Eye (tissue), 1 donor: Measurements from ENCODE around the gene CA10.
A peak's percentile ranks its signal among the peaks of the same experiment; 100 is the strongest.

ENCODE experiments used
- DNase-seq: peaks from one replicate; pipeline ENCODE4 v3.0.0-alpha.2; 2015

Gene CA10

DNA sequence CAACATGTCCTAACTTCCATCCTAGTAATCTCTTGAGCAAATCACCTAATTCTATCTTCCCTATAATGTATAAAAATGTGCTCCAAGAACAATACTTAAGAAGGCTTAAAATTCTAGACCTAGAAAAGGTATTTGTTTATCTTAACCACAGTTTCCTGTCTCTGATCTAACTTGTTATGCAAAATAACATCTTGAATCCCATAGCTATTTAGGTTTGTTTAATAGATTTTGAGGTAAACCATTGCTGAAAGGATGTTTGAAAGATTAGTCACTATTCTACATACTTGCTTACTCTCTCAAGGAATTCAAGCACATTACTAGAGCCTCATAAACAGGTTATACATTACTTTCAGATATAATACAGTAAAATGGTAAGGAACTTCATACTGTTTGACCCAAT lies 13.0 kb downstream of the CA10 start:
- no peak for DNase-seq

GRCh38 chr17:52143542-52143941 lies 15.0 kb downstream of the CA10 start:
- DNase-seq, result no peak

GRCh38 chr17:52140601-52141000 lies 17.9 kb downstream of the CA10 start:
- no peak for DNase-seq

- no peak for DNase-seq
These were observed 19.8 kb downstream of the CA10 start for GRCh38 chr17:52138752-52139151.

DNA sequence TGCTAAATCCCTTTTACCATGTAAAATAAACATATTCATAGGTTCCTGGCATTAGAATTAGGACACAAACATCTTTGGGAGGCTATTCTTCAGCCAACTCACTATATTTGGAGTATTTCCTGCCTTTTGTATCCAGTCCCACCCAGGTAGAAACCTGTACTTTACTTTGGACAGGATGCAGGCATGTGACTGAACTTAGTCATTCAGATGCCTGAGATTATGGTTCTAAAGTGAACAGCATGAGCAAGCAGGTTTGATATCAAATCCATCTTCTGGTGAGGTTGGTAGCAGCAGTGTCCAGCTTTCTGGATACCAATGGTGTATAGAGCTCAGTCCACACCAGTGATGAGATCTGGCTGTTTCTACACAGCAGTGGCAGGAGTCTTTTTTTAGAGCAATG lies 20.2 kb downstream of the CA10 start:
- no peak for DNase-seq

DNA sequence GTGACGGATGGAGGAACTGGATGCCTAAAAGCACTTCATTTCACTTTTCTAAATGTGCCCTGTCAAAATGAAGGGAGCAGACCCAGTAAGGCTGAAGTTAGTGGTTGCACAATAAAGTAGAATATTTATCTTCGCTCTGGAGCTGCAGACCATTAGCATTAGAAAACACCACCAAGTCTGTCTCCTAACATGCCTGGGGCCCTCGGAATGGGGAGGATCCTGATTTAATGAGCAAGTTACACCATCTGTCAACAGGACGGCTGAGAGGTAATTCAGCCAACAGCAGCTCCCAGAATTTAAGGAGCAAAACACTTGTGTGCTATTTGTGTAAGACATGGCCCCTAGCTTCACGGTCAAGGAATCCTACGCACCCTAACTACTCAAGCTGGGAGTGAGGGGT lies 22.3 kb downstream of the CA10 start:
- DNase-seq, result no peak

DNA sequence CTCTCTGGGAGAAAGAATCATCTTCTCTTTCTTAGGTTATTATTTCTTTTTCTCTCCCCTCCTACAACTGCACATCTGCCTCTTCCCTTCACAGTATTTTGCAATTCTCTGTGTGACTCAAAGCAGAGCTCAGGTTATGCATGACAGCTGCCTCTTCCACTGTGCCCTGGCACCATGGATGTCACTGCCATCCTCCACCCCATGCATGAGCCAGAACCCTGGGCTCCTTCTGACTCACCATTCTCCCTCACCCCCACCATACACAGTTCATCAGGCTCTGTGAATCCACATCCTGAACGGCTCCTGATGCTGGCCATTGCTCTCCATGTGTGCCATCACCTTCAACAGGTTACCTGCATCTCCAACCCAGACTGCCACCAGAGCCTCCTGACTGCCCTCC lies 23.9 kb downstream of the CA10 start:
- no peak for DNase-seq

GRCh38 chr17:52128721-52129120 lies 29.8 kb downstream of the CA10 start:
- DNase-seq, result no peak

DNA sequence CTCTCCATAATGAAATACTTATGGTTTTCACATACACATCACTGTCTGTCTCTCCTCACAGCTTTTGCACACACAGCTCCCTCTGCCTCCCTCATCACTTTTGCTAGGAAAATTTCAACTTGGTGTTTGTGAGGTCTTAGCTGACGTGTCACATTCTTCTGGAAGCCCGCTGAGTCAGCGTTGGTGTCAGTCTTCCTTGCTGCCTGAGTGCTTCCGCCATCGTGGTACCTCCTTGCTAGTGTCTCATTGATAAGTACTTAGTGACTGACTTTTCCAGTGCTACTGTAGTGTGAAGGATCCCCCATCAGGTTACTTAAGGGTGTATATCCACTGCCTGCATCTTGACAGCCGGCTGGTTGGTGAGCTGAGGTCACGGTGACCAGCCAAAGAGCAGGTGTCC lies 33.5 kb downstream of the CA10 start:
- DNase-seq, result no peak

- no peak for DNase-seq
These were observed 34.0 kb downstream of the CA10 start for GRCh38 chr17:52124561-52124960.

DNA sequence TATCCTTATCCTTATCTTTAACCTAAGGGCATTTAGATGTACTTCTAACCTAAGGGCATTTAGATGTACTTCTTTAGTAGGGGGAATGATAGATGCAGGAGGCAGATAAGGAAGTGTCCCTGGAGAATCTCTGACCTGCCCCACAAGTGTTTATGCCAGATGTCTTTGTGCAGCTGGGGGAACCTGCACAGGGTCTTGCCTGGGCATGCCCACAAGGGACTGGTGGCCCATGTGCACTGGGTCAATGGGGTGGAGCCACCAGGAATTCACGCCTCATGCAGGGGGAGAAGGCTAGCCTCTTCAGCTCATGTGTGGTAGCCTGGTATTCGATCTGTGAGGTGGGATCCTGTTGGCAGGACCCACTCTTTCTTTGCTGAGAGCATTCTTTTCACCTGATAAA lies 38.0 kb downstream of the CA10 start:
- no peak for DNase-seq

- DNase-seq, result peak; percentile 72
These were observed 47.5 kb downstream of the CA10 start for GRCh38 chr17:52110923-52111581.

DNA sequence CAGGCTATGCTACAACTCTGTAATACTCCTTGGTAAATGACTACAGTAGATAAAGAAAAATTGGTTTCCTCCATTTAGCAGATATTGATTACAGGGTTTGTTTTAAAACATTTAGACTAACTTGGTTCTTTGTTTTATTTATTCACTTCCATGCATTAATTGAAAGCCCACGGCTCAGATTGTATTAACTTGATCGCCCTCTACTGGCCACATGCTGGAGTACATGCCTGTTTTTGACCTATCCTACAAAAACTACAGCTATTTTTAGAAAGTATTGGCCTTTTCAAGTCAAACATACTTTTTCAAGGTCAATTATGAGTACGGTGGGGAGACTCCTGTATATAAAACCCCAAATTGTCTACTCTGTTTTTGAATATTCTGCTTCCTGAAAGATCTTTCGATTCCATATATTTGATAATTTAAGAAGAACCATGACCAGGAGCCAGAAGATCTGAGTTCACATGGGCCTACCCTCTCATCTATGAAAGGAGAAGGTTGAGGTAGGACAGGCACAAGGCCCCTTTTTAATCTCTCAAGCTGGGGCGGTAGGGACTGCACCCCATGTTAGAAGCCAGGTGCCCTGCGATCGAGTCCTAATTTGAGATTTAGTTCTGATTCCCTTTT lies 51.8 kb downstream of the CA10 start:
- peak; percentile 83 for DNase-seq

DNA sequence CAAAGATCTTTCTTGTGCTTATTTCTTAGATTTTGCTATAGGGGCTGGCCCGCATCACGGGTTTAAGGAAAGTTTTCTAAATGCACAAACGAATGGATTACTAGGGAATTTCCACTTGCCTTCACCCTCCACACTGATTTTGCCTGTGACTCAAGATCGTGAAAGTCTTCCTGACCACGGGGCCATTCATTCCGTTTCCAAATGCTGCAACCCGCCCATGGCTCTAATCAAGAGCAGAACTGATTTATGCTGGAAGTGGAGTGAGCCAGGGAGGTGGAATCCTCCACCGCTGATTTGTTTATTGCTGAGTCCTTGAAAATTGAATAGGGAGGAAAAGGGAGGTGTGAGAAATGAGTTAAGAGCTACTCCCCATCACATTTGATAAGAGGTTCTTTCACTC lies 52.4 kb downstream of the CA10 start:
- DNase-seq, result no peak

GRCh38 chr17:52105591-52105990 lies 52.9 kb downstream of the CA10 start:
- no peak for DNase-seq

DNA sequence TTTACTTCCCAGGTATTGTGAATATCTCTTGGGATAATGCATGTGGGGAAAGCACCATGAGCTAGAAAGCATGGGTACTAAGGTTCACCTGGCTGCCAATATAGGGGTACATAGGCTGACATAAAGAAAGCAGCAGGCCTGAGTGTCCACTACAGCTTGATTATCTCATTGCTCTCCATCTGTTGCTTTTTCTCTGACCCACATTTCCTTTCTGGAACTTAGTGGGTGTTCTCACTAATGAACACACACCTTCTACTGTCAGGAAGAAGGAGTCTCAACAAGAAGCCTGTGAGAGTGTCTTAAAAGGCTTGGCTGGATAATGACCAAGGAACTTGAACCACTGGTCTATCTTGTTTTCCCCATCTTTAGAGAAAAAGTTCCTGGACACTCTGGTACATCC lies 62.5 kb downstream of the CA10 start:
- no peak for DNase-seq

DNA sequence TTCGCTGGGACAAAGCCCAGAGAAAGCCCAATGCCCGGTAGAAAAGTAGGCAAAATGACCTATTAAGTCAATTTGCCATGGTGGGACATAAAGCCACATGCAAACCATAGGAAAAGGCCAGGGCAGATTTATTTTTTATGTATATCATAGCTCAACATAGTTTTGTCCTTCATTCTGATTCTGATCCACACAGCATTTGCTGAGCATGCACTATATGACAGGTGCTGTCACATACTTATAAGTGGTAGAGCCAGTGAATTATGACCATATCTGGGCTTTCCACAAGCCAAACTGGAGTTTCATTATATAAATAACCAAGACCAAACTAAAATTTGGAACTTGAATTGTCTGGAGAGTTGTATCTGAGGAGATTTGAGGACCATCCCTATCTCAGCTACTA lies 74.3 kb downstream of the CA10 start:
- DNase-seq, result no peak

DNA sequence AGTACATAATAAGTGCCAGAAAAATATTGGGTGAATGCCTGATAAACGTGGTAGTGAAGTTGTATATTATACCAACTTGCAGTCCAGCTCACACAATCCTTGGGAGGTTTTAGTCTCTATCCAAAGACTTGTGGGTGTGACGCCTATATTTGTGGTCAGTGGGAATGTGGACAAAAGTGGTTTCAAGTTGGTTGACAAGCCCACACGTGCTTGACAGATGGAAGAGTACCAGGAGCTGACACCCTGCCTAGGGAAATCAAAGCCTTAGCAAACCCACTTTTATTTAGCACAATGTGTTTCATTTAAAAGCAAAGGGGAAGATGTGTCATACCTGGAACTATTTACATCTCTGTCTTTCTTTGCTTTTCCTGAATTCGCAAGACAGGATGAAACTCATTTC lies 79.0 kb downstream of the CA10 start:
- no peak for DNase-seq

DNA sequence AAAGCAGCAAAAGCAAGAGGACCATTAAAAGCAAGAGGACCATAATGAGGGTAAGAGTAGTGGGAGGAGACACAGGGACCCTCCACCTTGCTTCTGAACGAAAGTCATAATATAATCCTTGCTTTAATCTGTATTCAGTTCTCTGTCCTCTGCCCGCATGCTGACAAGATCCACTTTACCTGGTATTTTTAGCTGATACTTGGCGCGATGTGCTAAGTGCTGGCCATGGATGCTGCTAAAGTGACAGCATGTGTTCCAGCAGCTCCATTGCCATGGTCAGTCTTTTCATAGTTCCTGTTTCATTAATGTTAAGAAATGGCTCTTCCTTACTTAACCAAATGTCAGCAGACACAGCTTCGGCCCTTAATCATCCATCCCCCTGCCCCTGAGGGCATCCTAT lies 86.8 kb downstream of the CA10 start:
- no peak for DNase-seq

DNA sequence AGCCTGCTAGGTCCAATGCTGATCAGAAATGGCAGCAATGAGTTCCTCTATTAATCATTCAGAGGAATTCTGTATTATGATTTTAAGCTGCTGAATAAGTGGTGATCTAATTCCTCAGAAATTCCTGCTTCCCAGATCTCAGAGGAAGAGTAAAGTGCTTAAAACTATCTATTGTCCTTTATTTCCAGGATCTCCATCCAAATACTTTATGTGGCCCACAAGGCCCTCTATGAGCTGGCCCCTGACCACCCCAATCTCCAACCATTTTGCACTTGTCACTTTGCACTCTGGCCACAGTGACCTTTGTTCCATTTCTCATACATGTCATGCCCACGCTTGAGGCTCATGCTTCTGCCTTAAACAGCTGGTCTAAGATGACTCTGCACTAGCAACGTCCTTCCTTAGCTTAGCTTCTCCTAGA lies 93.7 kb downstream of the CA10 start:
- no peak for DNase-seq

DNA sequence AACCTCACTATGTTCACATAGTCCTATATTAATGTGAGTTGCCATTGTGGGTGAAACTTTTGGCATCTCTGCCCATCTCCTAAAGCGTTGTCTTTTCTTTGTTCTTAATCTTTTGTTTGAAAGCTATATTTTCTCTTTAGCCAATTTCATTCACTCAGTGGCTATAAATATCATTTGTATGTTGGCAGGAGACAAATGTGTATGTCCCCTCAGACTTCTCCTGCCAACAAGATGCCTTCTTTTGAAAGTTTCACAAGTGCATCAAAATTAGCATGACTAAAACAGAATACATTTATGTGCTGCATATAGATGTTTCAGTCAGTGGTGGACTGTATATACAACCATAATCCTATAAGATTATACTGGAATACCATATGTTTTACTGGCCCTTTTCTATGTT lies 109.0 kb downstream of the CA10 start:
- DNase-seq, result no peak

DNA sequence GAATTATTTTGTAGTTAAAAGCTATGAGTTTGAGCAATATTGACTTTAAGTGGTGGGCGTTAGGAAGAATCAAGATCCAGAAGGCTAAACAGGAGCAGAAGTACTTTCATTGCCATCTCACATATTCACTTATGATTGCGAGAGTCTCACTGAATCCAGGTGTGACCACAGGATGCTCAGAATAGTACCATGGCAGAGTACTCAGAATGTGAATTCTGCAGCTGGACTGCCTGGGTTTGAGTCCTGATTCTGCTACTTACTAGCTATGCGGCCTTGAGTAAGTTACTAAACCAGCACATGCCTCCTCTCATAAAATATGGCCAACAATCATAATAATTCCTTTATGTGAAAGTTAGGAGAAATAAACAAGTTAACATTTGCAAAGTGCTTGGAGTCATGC lies 109.5 kb downstream of the CA10 start:
- no peak for DNase-seq

DNA sequence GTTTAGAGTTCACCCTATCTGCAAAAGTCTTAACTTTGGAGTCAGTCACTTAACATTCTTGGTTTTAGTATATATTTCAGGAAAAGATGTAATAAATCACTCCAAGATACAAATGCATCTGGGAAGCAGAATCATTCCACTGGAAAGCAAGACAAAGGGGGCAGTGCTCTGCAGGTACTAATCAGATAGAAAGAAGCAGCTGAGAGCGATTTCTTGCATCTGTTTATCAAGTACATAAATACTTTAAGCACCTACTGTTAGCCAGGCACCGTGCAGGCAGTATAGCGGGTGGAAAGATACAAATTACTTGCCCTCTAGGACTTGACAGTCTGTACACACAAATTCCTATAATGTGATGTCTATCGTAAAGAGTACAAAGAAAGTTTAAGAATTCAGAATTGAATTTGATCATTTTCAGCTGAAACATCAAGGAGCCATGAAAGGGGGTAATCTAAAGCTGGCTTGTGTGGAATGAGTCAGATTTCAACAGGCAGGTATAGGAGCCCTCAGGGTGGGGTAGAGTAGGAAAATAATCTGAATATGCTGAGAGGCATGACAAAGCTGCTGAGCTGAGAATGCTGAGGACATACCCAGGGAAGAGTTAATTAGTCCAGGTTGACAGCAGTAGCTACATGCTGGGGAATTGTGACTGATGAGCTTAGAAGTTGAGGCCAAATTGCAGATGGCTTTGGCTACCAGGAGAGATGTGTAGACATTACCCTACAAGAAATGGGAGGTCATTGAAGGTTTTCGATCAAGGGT lies 110.2 kb downstream of the CA10 start:
- DNase-seq, result no peak

- no peak for DNase-seq
These were observed 111.4 kb downstream of the CA10 start for GRCh38 chr17:52047086-52047485.
